ENCODE measurements around the gene POLE4. TPM values are rescaled to one million over a fixed set of nuclear protein-coding genes. Genes with fewer than 3 reads are reported as not detected.

POLE4 gene
- total RNA-seq, 1 donor = 23.5 TPM

DNA sequence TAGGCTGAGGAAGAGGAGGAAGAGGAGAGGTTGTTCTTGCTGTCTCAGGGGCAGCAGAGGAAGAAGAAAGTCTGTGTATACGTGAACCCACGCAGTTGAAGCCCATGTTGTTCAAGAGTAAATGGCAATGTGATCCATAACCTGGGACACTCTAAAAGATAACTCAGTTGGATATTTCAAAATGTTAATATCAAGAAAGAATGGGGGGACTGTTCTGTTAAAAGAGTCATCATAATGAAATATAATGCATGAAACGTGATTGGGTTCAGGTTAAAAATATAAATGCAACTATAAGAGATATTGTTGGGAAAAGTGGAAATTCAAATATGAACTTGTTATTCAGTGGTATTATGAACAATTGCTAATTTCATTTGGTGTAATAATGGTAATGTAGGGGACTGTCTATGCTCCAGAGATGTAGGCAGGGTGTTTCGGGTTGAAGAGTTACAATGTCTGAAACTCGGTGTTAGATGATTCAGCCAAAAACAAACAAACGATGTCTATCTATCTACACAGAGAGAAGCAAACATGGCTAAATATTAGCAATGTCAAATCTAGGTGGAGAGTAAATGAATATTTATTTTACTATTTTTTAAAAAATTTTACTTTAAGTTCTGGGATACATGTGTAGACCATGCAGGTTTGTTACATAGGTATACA is 21.1 kb upstream of the POLE4 start:
- H3K36me3 ChIP-seq (ENCODE audit: insufficient read depth, low read length) = no peaks in the 10 kb centered on the region
- no peaks in the 10 kb centered on the region for H3K4me1 ChIP-seq (ENCODE audit: insufficient read depth, low read length)
- H3K79me2 ChIP-seq (ENCODE audit: insufficient read depth, low read length) = no peaks in the 10 kb centered on the region
- H3K4me2 ChIP-seq (ENCODE audit: insufficient read depth, low read length) = no peak overlapping the region
- H3K9me3 ChIP-seq (ENCODE audit: low read depth, low read length) = no peaks in the 10 kb centered on the region
- H3K27me3 ChIP-seq (ENCODE audit: insufficient read depth, low read length) = peaks cover 16% of the 10 kb centered on the region
- H4K20me1 ChIP-seq (ENCODE audit: insufficient read depth, low read length) = no peaks in the 10 kb centered on the region
- TF ChIP-seq, protein P1, sequence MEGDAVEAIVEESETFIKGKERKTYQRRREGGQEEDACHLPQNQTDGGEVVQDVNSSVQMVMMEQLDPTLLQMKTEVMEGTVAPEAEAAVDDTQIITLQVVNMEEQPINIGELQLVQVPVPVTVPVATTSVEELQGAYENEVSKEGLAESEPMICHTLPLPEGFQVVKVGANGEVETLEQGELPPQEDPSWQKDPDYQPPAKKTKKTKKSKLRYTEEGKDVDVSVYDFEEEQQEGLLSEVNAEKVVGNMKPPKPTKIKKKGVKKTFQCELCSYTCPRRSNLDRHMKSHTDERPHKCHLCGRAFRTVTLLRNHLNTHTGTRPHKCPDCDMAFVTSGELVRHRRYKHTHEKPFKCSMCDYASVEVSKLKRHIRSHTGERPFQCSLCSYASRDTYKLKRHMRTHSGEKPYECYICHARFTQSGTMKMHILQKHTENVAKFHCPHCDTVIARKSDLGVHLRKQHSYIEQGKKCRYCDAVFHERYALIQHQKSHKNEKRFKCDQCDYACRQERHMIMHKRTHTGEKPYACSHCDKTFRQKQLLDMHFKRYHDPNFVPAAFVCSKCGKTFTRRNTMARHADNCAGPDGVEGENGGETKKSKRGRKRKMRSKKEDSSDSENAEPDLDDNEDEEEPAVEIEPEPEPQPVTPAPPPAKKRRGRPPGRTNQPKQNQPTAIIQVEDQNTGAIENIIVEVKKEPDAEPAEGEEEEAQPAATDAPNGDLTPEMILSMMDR (IDR thresholded peaks at IDR 0.05; ENCODE audit: extremely low read depth, low read depth, low read length) = no peak
- no peak for DNase-seq (ENCODE audit: insufficient read length, low spot score, missing footprints)
- H2AFZ ChIP-seq (ENCODE audit: low read length) = no peak overlapping the region
- no peak overlapping the region for H3K27ac ChIP-seq (ENCODE audit: low read depth, low read length)
- H3K4me3 ChIP-seq (ENCODE audit: insufficient read depth, low read length) = no peak overlapping the region

DNA sequence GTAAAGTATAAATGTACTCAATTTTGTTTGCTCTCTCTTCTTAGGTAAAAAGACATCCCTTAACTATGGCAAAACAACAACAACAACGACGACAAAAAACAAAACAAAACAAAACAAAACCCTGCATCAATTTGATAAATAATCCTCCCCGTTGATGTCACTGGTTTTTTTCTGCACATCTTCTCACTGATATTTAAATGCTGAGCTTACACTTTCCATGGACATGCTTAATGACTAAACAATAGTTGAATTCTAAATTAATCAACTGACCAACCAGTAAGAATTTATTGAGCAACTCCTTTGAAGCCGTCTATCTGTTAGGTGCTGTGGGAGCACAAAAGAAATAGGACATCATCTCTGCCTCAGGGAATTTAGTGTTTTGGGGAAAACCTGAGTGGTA is 20.2 kb upstream of the POLE4 start:
- Histone ChIP-seq H3K27ac (ENCODE audit: low read depth, low read length) (no peak overlapping the region), H3K4me2 (ENCODE audit: insufficient read depth, low read length) (no peak overlapping the region), H4K20me1 (ENCODE audit: insufficient read depth, low read length) (no peaks in the 10 kb centered on the region), H2AFZ (ENCODE audit: low read length) (no peak overlapping the region), H3K79me2 (ENCODE audit: insufficient read depth, low read length) (no peaks in the 10 kb centered on the region), H3K9me3 (ENCODE audit: low read depth, low read length) (no peaks in the 10 kb centered on the region), H3K4me3 (ENCODE audit: insufficient read depth, low read length) (no peak overlapping the region), H3K27me3 (ENCODE audit: insufficient read depth, low read length) (peaks cover 12% of the 10 kb centered on the region), H3K36me3 (ENCODE audit: insufficient read depth, low read length) (no peaks in the 10 kb centered on the region), H3K4me1 (ENCODE audit: insufficient read depth, low read length) (no peaks in the 10 kb centered on the region)
- TF ChIP-seq, protein P1 (IDR thresholded peaks at IDR 0.05; ENCODE audit: extremely low read depth, low read depth, low read length) = no peak
- no peak for DNase-seq (ENCODE audit: insufficient read length, low spot score, missing footprints)

DNA sequence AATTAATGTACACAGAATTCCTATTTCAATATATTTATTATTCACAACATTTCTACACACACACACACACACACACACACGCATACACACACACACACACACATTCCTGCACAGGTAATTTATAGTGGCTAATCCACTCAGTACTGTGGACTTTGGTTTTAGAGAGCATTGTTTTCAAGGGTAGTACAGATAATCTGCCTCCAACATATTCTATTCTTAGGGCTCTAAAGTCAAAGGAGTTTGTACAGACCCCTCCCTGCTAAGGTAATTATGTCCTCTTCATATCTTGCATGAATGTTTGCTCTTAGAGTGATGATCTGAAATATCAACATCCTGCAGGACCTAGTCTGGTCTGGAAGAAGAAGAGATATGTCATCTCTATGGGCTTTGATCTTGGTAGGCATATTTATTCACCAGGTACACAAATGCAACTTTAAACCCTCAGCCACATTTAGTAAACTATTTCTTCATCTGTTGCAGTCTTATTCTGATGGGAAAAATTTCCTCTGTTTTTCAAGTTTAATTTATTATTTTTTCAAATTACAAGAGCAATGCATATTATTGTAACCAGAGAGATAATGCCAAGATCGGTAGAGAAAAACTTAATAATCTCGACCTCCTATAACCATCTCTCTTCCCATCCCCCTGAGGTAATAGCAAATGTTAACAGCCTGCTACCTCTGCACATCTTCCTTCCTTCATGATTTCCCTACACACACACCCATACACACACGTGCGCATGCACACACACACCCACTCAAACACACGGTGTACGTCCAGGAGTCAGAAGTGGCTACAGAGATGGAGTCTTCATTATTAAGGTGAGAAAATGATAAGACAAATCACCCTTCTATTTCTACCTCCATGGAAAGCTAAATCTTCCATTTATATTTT is 18.3 kb upstream of the POLE4 start:
- no peaks in the 10 kb centered on the region for H3K9me3 ChIP-seq (ENCODE audit: low read depth, low read length)
- no peak overlapping the region for H3K27ac ChIP-seq (ENCODE audit: low read depth, low read length)
- DNase-seq (ENCODE audit: insufficient read length, low spot score, missing footprints) = no peak
- TF ChIP-seq, protein P1 (IDR thresholded peaks at IDR 0.05; ENCODE audit: extremely low read depth, low read depth, low read length) = no peak
- peaks cover 1% of the 10 kb centered on the region for H3K4me1 ChIP-seq (ENCODE audit: insufficient read depth, low read length)
- H3K36me3 ChIP-seq (ENCODE audit: insufficient read depth, low read length) = no peaks in the 10 kb centered on the region
- no peak overlapping the region for H3K4me3 ChIP-seq (ENCODE audit: insufficient read depth, low read length)
- H2AFZ ChIP-seq (ENCODE audit: low read length) = no peak overlapping the region
- H3K27me3 ChIP-seq (ENCODE audit: insufficient read depth, low read length) = peaks cover 8% of the 10 kb centered on the region
- H4K20me1 ChIP-seq (ENCODE audit: insufficient read depth, low read length) = no peaks in the 10 kb centered on the region
- no peaks in the 10 kb centered on the region for H3K79me2 ChIP-seq (ENCODE audit: insufficient read depth, low read length)
- H3K4me2 ChIP-seq (ENCODE audit: insufficient read depth, low read length) = no peak overlapping the region

DNA sequence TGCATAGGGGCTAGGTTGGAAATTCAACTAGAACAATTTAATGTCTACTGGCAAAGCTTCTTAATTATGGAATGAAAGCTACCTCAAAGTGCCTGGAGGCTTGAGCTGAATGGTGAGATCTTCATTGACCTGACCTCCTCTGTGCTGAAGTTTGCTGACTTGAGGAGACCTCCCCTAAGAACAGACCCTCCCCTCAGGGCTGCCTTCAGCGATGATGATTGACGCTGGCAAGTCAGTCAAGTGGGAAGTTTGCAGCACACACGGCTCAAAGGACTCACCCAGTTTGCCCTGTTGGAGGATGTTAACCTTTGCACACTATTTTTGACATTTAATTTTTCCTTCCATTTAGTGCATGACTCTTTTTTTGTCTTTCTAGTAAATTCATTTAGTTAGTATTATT is 17.2 kb upstream of the POLE4 start:
- H3K79me2 ChIP-seq (ENCODE audit: insufficient read depth, low read length) = no peaks in the 10 kb centered on the region
- TF ChIP-seq, protein P1 (IDR thresholded peaks at IDR 0.05; ENCODE audit: extremely low read depth, low read depth, low read length) = no peak

More for the DNA sequence above, 17.2 kb upstream of the POLE4 start:
- H3K4me3 ChIP-seq (ENCODE audit: insufficient read depth, low read length) = no peak overlapping the region
- H3K4me1 ChIP-seq (ENCODE audit: insufficient read depth, low read length) = peaks cover 7% of the 10 kb centered on the region
- no peak for DNase-seq (ENCODE audit: insufficient read length, low spot score, missing footprints)
- peaks cover 8% of the 10 kb centered on the region for H3K27me3 ChIP-seq (ENCODE audit: insufficient read depth, low read length)
- H4K20me1 ChIP-seq (ENCODE audit: insufficient read depth, low read length) = no peaks in the 10 kb centered on the region
- no peak overlapping the region for H2AFZ ChIP-seq (ENCODE audit: low read length)
- H3K4me2 ChIP-seq (ENCODE audit: insufficient read depth, low read length) = no peak overlapping the region
- no peaks in the 10 kb centered on the region for H3K9me3 ChIP-seq (ENCODE audit: low read depth, low read length)
- H3K27ac ChIP-seq (ENCODE audit: low read depth, low read length) = no peak overlapping the region
- no peaks in the 10 kb centered on the region for H3K36me3 ChIP-seq (ENCODE audit: insufficient read depth, low read length)

All from osteoblast (primary cell).